ENCODE results near the gene FASTK.

The FASTK gene

GRCh38 chr7:151080522-151081169 lies at the start of gene FASTK:
TSS of gene FASTK (minus strand) at chr7:151080809. CDS start at chr7:151080766, 43 bp downstream.
- peak; percentile 98 for DNase-seq (ENCODE audit: low spot score)

GRCh38 chr7:151129960-151130591 lies 49.5 kb upstream of the FASTK start:
- no peak for DNase-seq (ENCODE audit: low spot score)

GRCh38 chr7:151129117-151129959 lies 48.7 kb upstream of the FASTK start:
- no peak for DNase-seq (ENCODE audit: low spot score)

GRCh38 chr7:151128716-151129115 lies 48.1 kb upstream of the FASTK start:
- no peak for DNase-seq (ENCODE audit: low spot score)

GRCh38 chr7:151128144-151128543 lies 47.5 kb upstream of the FASTK start:
- no peak for DNase-seq (ENCODE audit: low spot score)

- no peak for DNase-seq (ENCODE audit: low spot score)
Observed at GRCh38 chr7:151126491-151127137, 46.0 kb upstream of the FASTK start.

- no peak for DNase-seq (ENCODE audit: low spot score)
Observed at GRCh38 chr7:151125846-151126481, 45.4 kb upstream of the FASTK start.

GRCh38 chr7:151125470-151125845 lies 44.8 kb upstream of the FASTK start:
- DNase-seq (ENCODE audit: low spot score): no peak

GRCh38 chr7:151124899-151125399 lies 44.3 kb upstream of the FASTK start:
- DNase-seq (ENCODE audit: low spot score): no peak

GRCh38 chr7:151124481-151124880 lies 43.9 kb upstream of the FASTK start:
- no peak for DNase-seq (ENCODE audit: low spot score)

GRCh38 chr7:151123822-151124464 lies 43.3 kb upstream of the FASTK start:
- DNase-seq (ENCODE audit: low spot score): peak; percentile 85

- DNase-seq (ENCODE audit: low spot score): no peak
Observed at GRCh38 chr7:151123158-151123821, 42.7 kb upstream of the FASTK start.

GRCh38 chr7:151122796-151123157 lies 42.2 kb upstream of the FASTK start:
- no peak for DNase-seq (ENCODE audit: low spot score)

- DNase-seq (ENCODE audit: low spot score): no peak
Observed at GRCh38 chr7:151122276-151122675, 41.7 kb upstream of the FASTK start.

- no peak for DNase-seq (ENCODE audit: low spot score)
Observed at GRCh38 chr7:151121380-151122170, 41.0 kb upstream of the FASTK start.

- DNase-seq (ENCODE audit: low spot score): no peak
Observed at GRCh38 chr7:151120896-151121295, 40.3 kb upstream of the FASTK start.

GRCh38 chr7:151119902-151120301 lies 39.3 kb upstream of the FASTK start:
- no peak for DNase-seq (ENCODE audit: low spot score)

- DNase-seq (ENCODE audit: low spot score): no peak
Observed at GRCh38 chr7:151119055-151119415, 38.4 kb upstream of the FASTK start.

GRCh38 chr7:151118108-151119054 lies 37.8 kb upstream of the FASTK start:
- no peak for DNase-seq (ENCODE audit: low spot score)

Measured in LoVo (cell line).